ENCODE measurements around the gene BBS9.

BBS9 gene

DNA sequence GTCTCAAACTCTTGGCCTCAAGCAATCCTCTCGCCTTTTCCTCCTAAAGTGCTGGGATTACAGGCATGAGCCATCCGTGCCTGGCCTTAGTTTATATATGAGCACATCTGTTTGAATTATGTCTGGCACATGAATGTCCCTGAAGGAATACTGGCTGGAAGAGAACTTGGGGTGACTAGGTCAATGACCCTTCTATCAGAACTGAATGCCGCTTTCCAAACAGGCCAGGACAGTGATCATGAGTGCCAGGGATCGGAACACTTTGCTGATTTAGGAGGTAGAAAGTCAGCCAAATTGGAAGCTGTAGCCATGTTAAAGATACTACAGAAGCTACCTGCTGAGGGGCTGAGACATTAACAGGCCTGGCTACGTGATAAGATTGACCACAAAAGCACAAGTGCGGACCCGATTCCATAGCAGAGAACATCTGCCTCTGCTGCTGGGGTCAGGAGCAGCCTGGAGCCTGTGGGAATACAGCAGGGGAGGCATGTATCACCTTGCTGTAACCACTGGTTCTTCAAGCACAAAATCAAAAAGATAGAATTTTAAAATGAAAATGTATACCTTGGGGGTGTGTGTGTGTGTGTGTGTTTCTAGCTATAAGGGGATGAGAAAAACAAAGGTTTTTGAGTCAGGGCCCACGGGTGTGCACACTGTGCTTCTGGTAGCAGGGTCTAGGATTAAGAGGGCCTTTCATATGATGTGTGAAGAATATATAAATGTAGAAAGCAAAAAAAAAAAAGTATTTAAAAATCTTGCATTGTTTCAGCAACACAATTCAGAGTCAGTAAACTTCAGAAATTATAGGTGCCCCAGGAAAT is 293.7 kb downstream of the BBS9 start:
- FAIRE-seq (no peak), DNase-seq (ENCODE audit: insufficient read length, low spot score) (no peak)

DNA sequence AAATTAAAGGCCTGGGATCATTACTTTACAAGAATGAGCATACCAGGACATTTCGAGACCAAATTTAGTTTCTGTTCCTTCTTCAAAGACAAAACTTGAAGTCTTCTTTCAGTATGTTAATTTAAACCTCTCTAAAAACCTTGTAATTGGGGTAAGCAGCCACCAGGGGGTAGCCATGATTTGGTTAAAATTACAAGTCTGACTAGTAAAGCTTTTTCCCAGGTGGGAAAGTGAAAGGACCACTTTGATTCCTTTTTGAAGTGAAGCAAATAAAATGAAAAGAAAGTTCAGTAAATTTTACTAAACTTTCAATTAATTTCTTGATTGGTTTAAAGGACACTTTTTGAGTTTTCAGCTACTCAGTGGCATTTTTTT is 294.3 kb downstream of the BBS9 start:
- FAIRE-seq = no peak
- DNase-seq (ENCODE audit: insufficient read length, low spot score) = no peak

GRCh38 chr7:33425395-33425794 is 296.0 kb downstream of the BBS9 start:
- FAIRE-seq (no peak), DNase-seq (ENCODE audit: insufficient read length, low spot score) (no peak)

DNA sequence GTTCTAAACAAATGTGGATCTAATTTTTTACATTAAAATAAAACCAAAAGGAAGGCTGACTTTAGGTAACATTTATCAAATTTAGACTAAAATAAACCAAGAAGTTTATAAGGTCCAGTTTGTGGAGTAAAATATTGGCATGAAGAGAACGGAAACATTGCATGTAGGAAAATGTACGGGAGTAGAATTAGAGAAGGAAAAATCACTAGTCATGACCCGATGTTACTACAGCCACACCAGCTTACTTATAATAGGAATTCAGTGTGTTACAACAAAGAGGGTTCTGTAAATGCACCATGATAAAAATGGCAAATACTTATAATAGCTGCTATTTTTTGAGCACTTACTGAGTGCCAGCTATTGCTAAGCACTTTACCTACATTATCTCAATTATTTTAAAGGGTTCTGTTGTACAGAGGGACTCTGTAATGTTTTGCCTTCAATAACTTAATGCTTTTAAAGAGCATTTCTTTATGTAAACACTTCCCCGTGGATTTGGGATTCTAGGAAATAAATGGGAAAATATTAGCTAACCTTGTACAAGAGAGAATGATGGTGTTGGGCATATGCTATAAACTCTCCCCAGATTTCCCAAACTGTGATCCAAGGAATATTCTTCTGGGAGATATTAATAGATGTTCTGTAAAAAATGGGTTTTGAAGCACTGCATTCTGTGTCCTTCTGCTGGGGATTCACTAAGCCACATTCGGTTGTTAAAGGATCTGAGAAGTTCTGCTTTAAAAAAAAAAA is 296.7 kb downstream of the BBS9 start:
- FAIRE-seq (no peak), DNase-seq (ENCODE audit: insufficient read length, low spot score) (no peak)

- DNase-seq (ENCODE audit: insufficient read length, low spot score) = no peak
- no peak for FAIRE-seq
Observed at GRCh38 chr7:33428415-33428814, 299.1 kb downstream of the BBS9 start.

DNA sequence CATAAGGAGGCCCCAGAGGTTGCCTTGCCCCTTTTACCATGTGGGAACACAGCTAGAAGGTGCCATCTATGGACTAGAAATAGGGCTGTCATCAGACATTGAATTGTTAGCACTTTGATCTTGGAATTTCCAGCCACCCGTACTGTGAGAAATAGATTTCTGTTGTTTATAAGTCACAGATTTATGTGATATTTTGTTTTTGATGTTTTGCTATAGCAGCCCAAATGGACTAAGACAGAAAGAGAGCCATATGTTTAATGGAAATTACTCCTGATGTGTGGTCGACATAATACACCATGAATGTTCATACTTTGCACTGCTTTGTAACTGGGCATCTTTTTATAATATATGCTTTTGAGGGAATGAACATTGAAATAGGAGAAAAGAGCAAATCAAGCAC is 302.2 kb downstream of the BBS9 start:
- no peak for DNase-seq (ENCODE audit: insufficient read length, low spot score)
- FAIRE-seq = no peak

DNA sequence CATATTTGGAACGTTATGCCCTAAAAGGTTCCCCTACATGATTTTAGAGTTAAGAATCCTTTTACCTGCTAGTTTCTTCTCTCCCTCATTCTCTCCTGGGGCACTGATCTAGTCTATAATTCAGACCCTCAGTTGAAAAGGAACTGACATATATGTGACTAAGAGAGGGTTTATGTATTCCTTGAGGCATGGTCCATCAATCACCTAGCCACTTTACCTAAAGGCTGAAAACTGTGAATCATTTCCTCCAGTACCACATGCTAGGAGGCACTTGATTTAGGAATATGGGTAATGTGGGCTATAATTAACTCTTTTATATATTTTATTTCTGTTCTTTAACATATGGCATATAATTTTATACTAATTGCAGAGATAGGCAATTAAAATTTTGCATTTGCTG is 303.5 kb downstream of the BBS9 start:
- no peak for DNase-seq (ENCODE audit: insufficient read length, low spot score)
- no peak for FAIRE-seq

DNA sequence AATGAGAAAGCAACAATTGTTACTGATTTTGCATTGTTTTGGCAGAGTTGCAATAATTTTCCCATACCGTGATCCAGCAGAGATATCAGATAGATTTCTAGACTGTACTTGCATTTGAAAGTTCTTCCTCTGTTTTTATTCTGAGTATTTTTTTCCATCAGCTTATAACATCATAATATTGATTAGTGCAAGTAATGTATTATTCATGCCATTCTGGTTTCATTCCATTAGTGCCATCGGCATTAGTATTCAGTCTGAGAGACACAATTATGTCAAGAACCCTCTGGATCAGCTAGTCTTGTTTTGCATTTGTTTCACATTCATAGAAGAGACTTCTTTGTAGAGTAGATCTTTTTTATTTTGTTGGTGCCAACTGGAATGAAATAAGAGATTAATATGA is 304.0 kb downstream of the BBS9 start:
- FAIRE-seq (no peak), DNase-seq (ENCODE audit: insufficient read length, low spot score) (no peak)

DNA sequence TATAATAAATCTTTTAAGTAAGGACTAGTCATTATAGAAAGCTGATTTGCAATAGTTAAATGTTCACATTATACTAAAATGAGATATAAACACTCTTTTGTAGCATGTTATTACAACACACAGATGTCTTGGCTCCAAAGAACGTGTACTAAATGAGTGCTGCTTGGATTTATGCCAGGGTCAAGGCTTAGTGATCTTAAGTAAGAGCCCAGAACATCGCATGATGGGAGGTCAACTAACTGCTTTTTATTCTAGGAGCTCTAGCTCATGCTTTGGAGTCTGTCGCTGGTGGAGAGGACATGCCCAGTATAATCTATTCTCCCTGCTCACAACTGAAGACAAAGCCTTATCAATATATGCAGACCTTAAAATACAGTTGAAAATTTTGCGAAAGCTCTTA is 315.1 kb downstream of the BBS9 start:
- FAIRE-seq = no peak
- DNase-seq (ENCODE audit: insufficient read length, low spot score) = no peak

GRCh38 chr7:33446551-33446950 is 317.2 kb downstream of the BBS9 start:
- no peak for DNase-seq (ENCODE audit: insufficient read length, low spot score)
- no peak for FAIRE-seq

- FAIRE-seq = no peak
- DNase-seq (ENCODE audit: insufficient read length, low spot score) = no peak
Observed at GRCh38 chr7:33448035-33448434, 318.7 kb downstream of the BBS9 start.

DNA sequence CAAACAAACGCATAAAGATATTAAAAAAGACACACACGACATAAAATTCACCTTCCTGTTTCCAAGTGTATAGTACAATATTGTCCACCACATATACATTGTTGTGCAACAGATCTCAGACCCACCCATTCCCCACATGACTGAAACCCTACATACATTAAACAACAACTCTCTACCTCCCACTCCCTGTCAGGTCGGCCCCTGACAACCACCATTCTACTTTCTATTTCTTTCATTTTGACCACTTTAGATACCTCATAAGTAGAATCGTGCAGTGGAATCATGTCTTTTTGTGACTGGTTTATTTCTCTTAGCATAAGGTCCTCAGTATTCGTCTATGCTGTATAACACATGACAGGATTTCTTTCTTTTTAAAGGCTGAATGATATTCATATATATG is 320.5 kb downstream of the BBS9 start:
- DNase-seq (ENCODE audit: insufficient read length, low spot score) (no peak), FAIRE-seq (no peak)

GRCh38 chr7:33452805-33453502 is 323.6 kb downstream of the BBS9 start:
- FAIRE-seq (no peak), DNase-seq (ENCODE audit: insufficient read length, low spot score) (no peak)

GRCh38 chr7:33457039-33457438 is 327.7 kb downstream of the BBS9 start:
- DNase-seq (ENCODE audit: insufficient read length, low spot score) (no peak), FAIRE-seq (no peak)

- no peak for FAIRE-seq
- DNase-seq (ENCODE audit: insufficient read length, low spot score) = no peak
Observed at GRCh38 chr7:33458581-33458980, 329.2 kb downstream of the BBS9 start.

GRCh38 chr7:33459340-33459751 is 330.0 kb downstream of the BBS9 start:
- FAIRE-seq = no peak

DNA sequence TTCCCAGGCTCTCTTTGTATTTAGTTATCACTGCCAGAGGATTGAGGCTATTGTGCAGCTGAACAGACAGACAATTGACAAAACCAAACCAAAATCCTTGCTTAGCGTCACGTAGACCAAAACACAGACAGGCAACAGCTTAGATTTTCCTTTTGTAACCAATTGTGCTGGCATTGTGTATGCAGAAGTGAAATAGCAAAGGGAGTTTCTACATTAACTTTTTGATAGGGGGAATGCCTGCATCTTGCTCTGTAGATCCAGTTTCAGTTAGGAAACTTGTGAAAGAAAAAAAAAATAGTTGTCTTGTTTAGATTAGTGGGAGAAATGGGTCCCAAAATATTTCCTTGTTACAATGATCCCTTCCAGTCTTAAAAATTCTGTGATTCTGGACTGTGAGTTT is 333.8 kb downstream of the BBS9 start:
- FAIRE-seq = no peak

More at GRCh38 chr7:33459340-33459751, 330.0 kb downstream of the BBS9 start:
- no peak for DNase-seq (ENCODE audit: insufficient read length, low spot score)

GRCh38 chr7:33466203-33466602 is 336.8 kb downstream of the BBS9 start:
- FAIRE-seq = no peak
- no peak for DNase-seq (ENCODE audit: insufficient read length, low spot score)

More for the DNA sequence above, 333.8 kb downstream of the BBS9 start:
- no peak for DNase-seq (ENCODE audit: insufficient read length, low spot score)

GRCh38 chr7:33471636-33472242 is 342.4 kb downstream of the BBS9 start:
- DNase-seq (ENCODE audit: insufficient read length, low spot score) = no peak
- no peak for FAIRE-seq

DNA sequence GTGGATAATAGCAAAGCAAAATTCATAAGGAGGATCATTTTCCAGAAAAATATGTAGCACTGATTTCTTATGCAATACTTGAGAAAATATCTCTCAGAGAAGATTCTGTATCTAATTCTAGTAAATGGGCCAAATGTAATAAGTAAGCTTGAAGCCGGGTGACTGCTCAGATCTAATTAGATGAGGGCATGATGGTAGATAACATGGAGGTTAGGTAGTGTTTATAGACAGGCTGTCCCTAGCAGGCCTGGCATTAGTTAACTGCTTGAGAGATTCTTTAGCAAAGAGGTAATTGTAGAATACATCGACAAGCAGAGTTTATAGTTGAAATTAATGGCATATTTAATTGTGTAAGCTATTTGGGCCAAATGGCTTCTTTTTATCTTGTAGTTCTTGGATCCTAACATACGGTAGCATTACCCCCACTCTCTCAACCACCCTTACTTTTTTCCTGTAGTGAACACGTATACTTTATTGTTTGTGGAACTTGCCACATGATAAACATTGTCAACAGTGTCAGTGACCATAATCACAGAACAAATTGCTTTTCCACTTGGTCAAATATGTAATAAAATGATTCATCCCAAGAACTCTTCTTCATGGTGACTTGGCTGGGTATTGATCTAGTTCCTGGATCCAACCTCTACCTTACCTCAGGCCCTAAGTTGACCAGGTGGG is 343.1 kb downstream of the BBS9 start:
- DNase-seq (ENCODE audit: insufficient read length, low spot score) (no peak), FAIRE-seq (no peak)
